ENCODE results near the gene ITGAE.

Gene ITGAE

DNA sequence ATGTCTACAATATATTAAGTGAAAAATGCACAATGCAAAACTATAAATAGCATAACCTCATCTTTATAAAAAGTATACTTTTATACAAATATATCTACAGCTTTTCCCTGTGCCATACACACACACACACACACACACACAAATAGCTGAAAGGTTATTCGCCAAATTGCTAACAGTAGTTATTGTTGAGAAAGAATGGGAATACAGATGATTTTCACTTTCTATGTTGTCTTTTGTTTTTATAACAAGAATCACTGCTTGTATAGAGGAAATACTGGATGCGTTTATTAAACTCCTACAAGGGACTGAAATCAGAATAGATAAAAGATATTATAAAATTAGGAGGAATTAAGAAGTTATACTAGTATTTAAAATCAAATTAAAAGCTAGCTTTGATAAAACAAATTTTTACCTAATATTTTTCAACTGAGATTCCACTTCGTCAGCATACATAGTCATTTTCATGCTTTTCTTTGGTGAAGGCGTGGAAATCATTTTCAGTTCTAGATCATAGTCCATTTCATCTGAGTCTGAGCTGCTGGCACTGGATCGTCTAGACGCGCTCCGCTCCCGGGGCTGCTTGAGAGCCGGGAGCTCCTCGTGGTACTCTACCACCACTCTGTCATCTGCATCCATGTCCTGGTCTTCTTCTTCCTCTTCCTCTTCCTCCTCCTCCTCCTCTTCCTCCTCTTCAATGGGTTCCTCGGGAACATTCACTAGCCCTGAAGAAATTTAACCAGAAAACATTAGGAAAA, 17.0 kb upstream of the ITGAE start:
- no peak for DNase-seq (ENCODE audit: low read depth in 1 of 2, low spot score in 1 of 2)

GRCh38 chr17:3815925-3816324, 14.9 kb upstream of the ITGAE start:
- no peak for DNase-seq (ENCODE audit: low read depth in 1 of 2, low spot score in 1 of 2)

GRCh38 chr17:3815122-3815521, 14.1 kb upstream of the ITGAE start:
- no peak for DNase-seq (ENCODE audit: low read depth in 1 of 2, low spot score in 1 of 2)

- no peak for DNase-seq (ENCODE audit: low read depth in 1 of 2, low spot score in 1 of 2)
Measured at GRCh38 chr17:3814361-3814760, 13.4 kb upstream of the ITGAE start.

GRCh38 chr17:3813171-3813570, 12.2 kb upstream of the ITGAE start:
- no peak for DNase-seq (ENCODE audit: low read depth in 1 of 2, low spot score in 1 of 2)

DNA sequence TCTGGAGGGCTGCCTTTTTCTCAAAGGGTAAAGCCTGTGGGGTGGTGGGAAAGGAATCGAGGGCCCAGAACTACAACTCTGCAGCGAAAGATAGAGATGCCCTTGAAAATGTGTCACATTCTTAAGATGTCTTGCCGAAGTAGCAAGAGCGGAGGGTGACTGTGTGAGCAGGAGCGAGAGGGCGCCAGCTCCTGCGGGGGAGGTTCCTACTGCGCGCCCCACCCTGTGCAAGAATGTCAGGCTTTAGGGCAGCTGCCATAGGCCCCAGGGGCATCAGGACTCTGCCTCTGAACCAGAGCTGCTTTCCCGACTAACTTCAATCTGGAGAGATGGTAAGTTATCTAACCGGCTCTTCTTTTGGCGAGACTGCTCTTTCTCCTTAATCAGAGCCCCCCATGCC, 11.8 kb upstream of the ITGAE start:
- no peak for DNase-seq (ENCODE audit: low read depth in 1 of 2, low spot score in 1 of 2)

- no peak for DNase-seq (ENCODE audit: low read depth in 1 of 2, low spot score in 1 of 2)
Measured at GRCh38 chr17:3812284-3812683, 11.3 kb upstream of the ITGAE start.

GRCh38 chr17:3810019-3810418, 9.0 kb upstream of the ITGAE start:
- DNase-seq (ENCODE audit: low read depth in 1 of 2, low spot score in 1 of 2): no peak

- no peak for DNase-seq (ENCODE audit: low read depth in 1 of 2, low spot score in 1 of 2)
Measured at GRCh38 chr17:3809135-3809534, 8.1 kb upstream of the ITGAE start.

- no peak for DNase-seq (ENCODE audit: low read depth in 1 of 2, low spot score in 1 of 2)
Measured at GRCh38 chr17:3808701-3809100, 7.7 kb upstream of the ITGAE start.

DNA sequence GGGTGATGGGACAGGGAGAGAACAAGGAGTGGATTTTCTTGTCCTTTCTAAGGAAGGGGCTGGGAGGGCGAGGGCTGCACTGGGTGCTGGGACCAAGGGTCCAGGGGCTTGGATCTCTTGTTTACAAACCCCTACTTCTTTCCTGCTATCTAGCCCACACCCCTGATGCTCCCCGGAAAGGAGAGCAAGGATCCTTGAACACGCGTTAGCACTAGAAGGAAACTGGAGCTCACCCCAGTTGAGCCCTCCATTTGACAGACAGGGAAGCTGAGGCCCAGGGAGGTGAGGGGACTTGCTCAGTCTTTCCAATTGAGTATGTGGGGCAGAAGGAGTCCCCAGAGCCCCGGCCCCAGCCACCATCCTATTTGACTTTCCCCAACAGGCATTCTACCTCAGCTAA, 4.6 kb upstream of the ITGAE start:
- no peak for DNase-seq (ENCODE audit: low read depth in 1 of 2, low spot score in 1 of 2)

- no peak for DNase-seq (ENCODE audit: low read depth in 1 of 2, low spot score in 1 of 2)
Measured at GRCh38 chr17:3804503-3804931, 3.5 kb upstream of the ITGAE start.

- DNase-seq (ENCODE audit: low read depth in 1 of 2, low spot score in 1 of 2): no peak
Measured at GRCh38 chr17:3803308-3803640, 2.3 kb upstream of the ITGAE start.

- DNase-seq (ENCODE audit: low read depth in 1 of 2, low spot score in 1 of 2): no peak
Measured at GRCh38 chr17:3802461-3803307, 1.7 kb upstream of the ITGAE start.

GRCh38 chr17:3801792-3802191, 804 bp upstream of the ITGAE start:
- no peak for DNase-seq (ENCODE audit: low read depth in 1 of 2, low spot score in 1 of 2)

DNA sequence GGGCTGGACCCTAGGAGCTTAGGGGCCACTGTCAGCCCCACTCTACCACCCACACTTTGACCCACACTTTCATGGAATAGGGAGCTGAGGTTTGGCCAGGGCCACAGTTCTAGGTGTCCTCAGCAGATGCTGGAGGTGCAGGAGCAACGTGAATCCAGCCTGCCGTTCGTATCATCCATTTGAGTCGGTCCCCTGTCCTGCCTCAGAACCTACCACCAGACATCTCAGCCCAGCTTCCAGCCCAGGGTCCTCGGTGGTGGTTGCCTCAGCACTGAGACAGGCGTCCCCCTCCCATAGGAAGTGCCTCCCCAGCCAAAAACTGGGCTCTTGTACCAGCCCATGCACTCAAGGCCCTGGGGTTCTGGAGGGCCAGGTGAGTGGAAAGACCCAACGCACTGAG, 359 bp upstream of the ITGAE start:
- no peak for DNase-seq (ENCODE audit: low read depth in 1 of 2, low spot score in 1 of 2)

- no peak for DNase-seq (ENCODE audit: low read depth in 1 of 2, low spot score in 1 of 2)
Measured at GRCh38 chr17:3799181-3799945, 1.6 kb downstream of the ITGAE start.

- no peak for DNase-seq (ENCODE audit: low read depth in 1 of 2, low spot score in 1 of 2)
Measured at GRCh38 chr17:3798273-3799180, 2.5 kb downstream of the ITGAE start.

DNA sequence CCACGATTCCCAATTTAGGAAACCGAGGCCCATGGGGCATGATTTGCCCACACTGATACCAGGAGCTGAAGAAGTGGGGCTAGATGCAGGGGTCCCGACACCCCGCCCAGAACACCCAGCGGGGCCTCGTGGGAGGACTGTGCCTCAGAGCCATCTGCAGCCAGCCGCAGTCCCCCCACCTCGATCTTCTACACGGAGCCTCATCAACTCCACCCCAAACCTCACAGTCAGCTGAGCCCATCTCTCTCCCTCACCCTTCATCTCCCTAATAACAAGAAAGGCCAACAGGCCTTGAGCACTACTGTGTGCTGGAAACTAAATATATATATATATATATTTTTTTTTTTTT, 4.2 kb downstream of the ITGAE start:
- no peak for DNase-seq (ENCODE audit: low read depth in 1 of 2, low spot score in 1 of 2)

DNA sequence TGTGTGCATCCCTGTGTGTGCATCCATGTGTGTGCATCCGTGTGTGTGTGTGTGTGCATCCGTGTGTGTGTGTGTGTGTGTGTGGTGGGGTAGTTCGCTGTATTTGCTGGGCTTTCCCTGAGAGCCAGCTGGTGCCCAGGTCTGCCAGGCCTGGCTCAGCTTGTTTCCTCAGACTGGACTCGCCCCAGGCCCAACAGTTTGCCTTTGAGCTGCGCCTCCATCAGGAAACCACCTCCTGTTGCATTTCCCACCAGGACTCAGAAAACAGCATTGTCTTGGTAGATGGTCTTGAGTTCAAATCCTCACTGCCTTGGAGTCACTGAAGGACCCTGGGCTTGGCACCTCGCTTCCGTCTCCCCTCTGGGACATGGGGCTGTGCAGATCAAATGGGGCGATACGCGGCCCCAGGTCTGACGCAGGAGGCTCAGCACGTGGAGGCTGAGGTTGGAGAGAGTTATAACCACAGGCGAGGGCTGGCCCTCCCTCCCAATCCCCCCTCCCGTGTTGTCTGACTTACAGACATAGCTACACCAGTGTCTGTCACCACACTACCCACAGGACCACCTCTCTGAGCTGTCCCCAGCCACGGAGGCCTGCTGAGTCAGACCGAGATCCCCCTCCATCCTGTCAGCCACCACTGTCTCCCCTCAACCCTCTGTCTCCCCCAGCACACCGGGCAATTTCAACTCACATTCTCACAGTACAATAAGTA, 4.7 kb downstream of the ITGAE start:
- DNase-seq (ENCODE audit: low read depth in 1 of 2, low spot score in 1 of 2): peak in 1 of 2 donors; percentile 45

All from activated CD4-positive, alpha-beta T cell treated with anti-CD3 and anti-CD28 coated beads, Interleukin-2, amount 50 U/mL, for 24 hours (primary cell).